CD4-positive, alpha-beta T cell treated with Interleukin-6 at 100 ng/mL for 8 hours (primary cell): ENCODE data around the gene SARDH.
"Not testable (repeated sequence)": the region's sequence is repeated elsewhere in the genome, so short reads cannot be mapped to it uniquely, and the experiment has no call there.

Source experiments
- DNase-seq: peaks from one replicate; pipeline ENCODE4 v3.0.0-alpha.2; 2020; ENCODE audit warnings: mixed read lengths, low spot score

Gene SARDH

DNA sequence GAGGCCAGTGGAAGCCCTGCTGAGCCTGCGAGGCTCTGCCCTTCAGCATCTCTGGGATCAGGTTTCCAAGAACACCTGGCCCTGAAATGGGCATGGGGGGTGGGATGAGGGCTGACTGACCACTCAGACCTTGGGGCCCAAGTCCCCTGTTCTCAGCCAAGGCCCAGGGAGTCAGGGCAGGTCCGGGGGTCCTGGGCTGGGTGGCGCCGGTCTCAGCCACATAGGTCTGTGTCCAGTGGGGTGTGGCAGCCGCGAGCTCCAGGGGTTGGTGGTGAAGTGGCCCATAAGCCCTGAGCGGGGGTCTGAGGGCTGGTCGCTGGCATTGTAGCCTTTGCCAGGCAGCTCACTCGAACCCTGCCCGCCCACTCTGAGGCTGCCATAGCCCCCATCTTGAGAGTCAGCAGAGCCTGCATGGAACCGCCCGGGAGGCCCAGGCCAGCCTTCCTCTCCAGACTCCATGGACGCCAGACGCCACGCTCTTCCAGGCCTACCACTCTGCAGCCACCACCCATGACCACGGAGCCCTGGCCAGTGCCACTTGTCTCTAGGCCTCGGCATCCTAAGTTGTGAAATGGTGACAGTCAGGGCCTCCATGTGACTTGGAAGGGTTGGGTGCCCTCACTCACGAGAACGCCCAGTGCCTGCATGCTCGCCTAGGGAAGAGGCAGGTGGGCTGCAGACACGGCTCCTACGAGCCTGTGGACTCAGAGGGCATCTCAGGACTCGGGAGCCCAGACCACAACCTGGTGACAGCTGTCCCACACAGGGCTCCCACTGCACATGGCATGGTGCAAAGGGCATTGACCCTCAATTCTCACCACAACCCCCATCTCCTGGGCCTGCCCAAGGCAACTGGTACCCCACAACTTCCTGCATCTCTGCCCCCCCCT is 108.7 kb downstream of the SARDH start:
- DNase-seq = no peak

DNA sequence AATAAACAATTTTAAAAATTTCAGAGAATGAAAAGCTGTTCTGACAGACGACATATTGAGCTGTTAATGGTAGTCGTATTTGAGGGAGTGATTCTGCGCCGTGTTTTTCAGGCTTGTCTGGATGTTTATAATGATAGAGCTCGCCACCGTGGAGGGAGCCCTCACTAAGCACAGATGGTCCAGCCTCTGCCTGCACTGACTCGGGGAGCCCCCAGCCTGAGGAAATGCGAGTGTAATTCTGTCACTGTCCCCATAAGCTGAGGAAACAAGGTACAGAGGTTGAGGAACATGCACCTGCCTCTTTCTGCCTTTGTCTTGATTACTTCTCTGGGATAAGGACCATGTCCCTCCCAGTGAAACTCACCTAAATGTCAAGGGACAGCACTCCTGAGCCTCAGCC is 109.4 kb downstream of the SARDH start:
- no peak for DNase-seq

- no peak for DNase-seq
These were observed 110.8 kb downstream of the SARDH start for GRCh38 chr9:133627341-133627740.

- DNase-seq = not testable (repeated sequence)
These were observed 112.1 kb downstream of the SARDH start for GRCh38 chr9:133626008-133626407.

DNA sequence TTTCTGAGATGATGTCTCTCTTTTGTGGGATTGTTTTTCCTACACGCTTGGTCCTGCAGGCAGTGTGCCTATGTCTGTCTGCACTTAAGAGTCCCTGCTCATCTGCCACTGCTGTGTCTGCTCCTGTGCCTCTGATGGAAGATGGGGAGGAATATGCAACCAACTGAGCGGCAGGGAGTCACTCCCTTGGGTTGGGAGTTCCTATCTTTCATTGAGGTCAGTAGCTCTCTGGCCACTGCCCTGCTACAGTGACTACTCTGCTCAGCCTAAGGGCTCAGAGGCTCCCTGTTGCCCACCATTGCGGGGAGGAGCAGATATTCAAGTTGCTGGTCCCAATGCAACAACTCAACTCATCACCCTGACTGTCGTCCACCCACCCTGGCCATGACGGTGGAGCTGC is 115.6 kb downstream of the SARDH start:
- no peak for DNase-seq

GRCh38 chr9:133621725-133622267 is 116.4 kb downstream of the SARDH start:
- DNase-seq = no peak

DNA sequence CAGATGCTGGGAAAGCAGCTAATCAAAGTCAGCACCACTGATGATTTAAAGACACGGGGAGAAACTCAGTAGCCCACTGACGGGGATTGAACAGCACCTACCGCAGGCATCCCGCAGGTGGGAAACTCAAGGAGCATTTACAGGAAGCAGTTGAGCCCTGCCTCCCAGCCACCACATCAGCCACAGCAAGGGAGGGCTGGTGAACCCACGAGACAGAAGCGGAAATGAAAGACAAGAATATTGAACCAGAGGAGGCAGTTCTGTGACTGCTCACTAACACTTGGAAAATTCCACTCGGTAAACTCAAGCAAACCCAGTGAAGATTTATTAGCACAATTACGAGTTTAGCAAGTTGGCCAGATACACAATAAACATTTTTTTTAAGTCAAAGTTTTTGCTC is 118.4 kb downstream of the SARDH start:
- peak; percentile 66 for DNase-seq

GRCh38 chr9:133618726-133619125 is 119.4 kb downstream of the SARDH start:
- no peak for DNase-seq

- DNase-seq = no peak
These were observed 121.3 kb downstream of the SARDH start for GRCh38 chr9:133616643-133617405.

- no peak for DNase-seq
These were observed 122.5 kb downstream of the SARDH start for GRCh38 chr9:133615606-133616188.

DNA sequence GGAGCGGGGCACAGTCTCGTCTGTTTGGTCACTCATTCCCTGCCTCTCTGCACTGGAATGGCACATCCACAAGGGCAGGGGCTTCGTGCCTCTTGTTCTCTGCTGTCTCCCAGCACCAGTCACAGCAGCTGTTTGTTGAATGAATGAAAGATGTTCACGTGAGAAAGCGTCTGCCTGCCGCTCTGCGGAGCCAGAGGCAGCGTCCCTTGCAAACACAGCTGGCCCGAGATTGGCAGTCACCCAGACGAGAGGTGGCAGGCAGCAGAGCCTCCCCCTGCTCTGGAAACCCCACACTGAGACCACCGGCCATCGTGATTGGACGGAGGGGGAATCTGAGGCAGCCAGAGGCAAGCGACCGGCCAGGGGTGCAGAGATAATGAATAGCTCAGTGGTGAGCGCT is 123.0 kb downstream of the SARDH start:
- DNase-seq = no peak

- DNase-seq = no peak
These were observed 123.5 kb downstream of the SARDH start for GRCh38 chr9:133614678-133615077.

- DNase-seq = no peak
These were observed 124.1 kb downstream of the SARDH start for GRCh38 chr9:133614056-133614455.
